GM12801 (cell line): ENCODE data around the gene CNFN.

Experiments
- CTCF ChIP-seq: IDR thresholded peaks from one replicate; pipeline ENCODE4 v1.5.1; 2011; ENCODE audit warnings: control low read depth; ENCODE audit not compliant: insufficient read length; ENCODE audit errors: extremely low read depth

CNFN gene

GRCh38 chr19:42355896-42356295, 34.2 kb downstream of the CNFN start:
- no peak for TF ChIP-seq CTCF

GRCh38 chr19:42353341-42354015, 36.6 kb downstream of the CNFN start:
- TF ChIP-seq CTCF = no peak

GRCh38 chr19:42352301-42353259, 37.5 kb downstream of the CNFN start:
- no peak for TF ChIP-seq CTCF

- no peak for TF ChIP-seq CTCF
Measured at GRCh38 chr19:42351079-42351735, 38.9 kb downstream of the CNFN start.

- no peak for TF ChIP-seq CTCF
Measured at GRCh38 chr19:42350417-42350816, 39.7 kb downstream of the CNFN start.

- no peak for TF ChIP-seq CTCF
Measured at GRCh38 chr19:42349378-42350107, 40.6 kb downstream of the CNFN start.
